ENCODE results near the gene ZRANB3. TPM values are rescaled to one million over a fixed set of nuclear protein-coding genes. Genes with fewer than 3 reads are reported as not detected.
"Not testable (repeated sequence)": the region's sequence is repeated elsewhere in the genome, so short reads cannot be mapped to it uniquely, and the experiment has no call there.

ZRANB3 gene
- total RNA-seq, 1 experiment from 2014 or later = 15.9 TPM

DNA sequence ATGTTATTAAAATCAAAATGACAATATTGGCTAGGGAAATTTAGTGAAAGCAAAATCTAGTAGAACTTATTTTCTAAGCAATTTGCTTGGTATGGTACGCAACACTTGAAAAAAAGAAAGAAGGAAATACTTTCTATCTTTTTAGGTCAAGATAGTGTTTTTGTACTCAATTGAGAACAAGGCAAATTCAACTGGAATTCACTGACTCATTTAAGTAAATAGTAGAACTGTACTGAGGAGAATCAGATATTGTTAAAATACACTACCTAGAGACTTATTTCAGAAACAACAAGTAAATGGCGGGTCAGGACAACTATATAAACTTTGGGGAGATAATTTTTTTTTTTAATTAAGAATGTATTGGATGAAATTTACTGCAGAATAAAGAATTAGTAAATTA, 18.9 kb downstream of the ZRANB3 start:
- TF ChIP-seq, protein P1, sequence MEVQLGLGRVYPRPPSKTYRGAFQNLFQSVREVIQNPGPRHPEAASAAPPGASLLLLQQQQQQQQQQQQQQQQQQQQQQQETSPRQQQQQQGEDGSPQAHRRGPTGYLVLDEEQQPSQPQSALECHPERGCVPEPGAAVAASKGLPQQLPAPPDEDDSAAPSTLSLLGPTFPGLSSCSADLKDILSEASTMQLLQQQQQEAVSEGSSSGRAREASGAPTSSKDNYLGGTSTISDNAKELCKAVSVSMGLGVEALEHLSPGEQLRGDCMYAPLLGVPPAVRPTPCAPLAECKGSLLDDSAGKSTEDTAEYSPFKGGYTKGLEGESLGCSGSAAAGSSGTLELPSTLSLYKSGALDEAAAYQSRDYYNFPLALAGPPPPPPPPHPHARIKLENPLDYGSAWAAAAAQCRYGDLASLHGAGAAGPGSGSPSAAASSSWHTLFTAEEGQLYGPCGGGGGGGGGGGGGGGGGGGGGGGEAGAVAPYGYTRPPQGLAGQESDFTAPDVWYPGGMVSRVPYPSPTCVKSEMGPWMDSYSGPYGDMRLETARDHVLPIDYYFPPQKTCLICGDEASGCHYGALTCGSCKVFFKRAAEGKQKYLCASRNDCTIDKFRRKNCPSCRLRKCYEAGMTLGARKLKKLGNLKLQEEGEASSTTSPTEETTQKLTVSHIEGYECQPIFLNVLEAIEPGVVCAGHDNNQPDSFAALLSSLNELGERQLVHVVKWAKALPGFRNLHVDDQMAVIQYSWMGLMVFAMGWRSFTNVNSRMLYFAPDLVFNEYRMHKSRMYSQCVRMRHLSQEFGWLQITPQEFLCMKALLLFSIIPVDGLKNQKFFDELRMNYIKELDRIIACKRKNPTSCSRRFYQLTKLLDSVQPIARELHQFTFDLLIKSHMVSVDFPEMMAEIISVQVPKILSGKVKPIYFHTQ (CRISPR knock-in tag; IDR thresholded peaks at IDR 0.05) = no peak
- Mint-ChIP-seq H3K27me3 (ENCODE audit: low read depth) (no peaks in the 10 kb centered on the region), H3K4me3 (no peak overlapping the region), H3K9me3 (peaks cover 23% of the 10 kb centered on the region), H3K27ac (no peak overlapping the region), H3K4me1 (no peaks in the 10 kb centered on the region), H3K36me3 (peaks cover 30% of the 10 kb centered on the region)
- POLR2A ChIA-PET = no interaction called here
- DNase-seq (ENCODE audit: low spot score) (no peak), ATAC-seq (no peak)
- CTCF ChIA-PET = no interaction called here

DNA sequence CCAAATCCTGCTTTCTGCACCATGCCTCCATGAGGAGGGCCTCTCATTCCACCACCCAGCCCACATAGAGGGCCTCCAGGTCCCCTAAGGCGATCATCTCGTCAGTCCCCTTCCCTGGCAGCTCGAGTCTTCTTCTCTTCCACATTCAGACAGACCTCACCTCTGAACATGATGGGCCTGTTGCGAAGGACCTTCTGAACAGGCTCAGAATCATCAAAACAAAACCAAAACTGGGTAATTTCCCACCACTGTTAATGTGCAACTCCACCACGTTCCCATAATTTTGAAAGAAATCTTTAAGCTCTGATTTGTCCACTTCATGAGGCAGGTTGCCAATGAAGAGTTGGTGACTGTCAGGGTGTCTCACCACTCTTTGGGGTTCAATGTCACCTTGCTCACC, 20.4 kb downstream of the ZRANB3 start:
- CTCF ChIA-PET = no interaction called here

DNA sequence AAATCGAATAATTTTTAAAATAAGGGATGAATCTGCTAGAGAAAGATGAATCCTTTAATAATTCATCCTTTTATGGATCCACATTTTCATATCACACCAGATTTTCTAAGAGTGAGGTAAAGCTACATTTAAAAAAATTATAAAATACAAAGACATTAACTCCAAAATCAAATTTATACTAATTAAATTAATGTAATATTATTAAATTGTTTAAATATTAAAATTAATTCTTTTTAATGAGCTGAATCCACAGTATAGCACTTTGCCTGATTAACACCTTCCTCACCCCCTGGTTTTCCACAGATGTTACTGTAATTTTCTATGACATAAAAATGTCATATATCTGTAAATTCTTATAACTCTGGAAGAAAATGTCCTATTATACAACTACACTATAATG, 26.2 kb downstream of the ZRANB3 start:
- CTCF ChIA-PET = no interaction called here
- POLR2A ChIA-PET = interaction anchor here (0.6 kb wide), 2 partner anchors 32 to 306 kb away, joined by 4 to 5 read pairs; no protein-coding TSS in a partner anchor
- ATAC-seq = no peak

More for the DNA sequence above, 20.4 kb downstream of the ZRANB3 start:
- POLR2A ChIA-PET = no interaction called here
- no peak overlapping the region for H3K4me3 Mint-ChIP-seq
- no peaks in the 10 kb centered on the region for H3K27me3 Mint-ChIP-seq (ENCODE audit: low read depth)
- H3K27ac Mint-ChIP-seq = no peak overlapping the region
- TF ChIP-seq, protein P2, sequence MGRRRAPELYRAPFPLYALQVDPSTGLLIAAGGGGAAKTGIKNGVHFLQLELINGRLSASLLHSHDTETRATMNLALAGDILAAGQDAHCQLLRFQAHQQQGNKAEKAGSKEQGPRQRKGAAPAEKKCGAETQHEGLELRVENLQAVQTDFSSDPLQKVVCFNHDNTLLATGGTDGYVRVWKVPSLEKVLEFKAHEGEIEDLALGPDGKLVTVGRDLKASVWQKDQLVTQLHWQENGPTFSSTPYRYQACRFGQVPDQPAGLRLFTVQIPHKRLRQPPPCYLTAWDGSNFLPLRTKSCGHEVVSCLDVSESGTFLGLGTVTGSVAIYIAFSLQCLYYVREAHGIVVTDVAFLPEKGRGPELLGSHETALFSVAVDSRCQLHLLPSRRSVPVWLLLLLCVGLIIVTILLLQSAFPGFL (CRISPR knock-in tag; IDR thresholded peaks at IDR 0.05; ENCODE audit: borderline replicate concordance) = no peak
- TF ChIP-seq NR3C1 (CRISPR knock-in tag; conservative IDR thresholded peaks at IDR 0.05; ENCODE audit: low read depth) (no peak), RORB (CRISPR knock-in tag; IDR thresholded peaks at IDR 0.05) (no peak), GABPB1 (CRISPR knock-in tag; IDR thresholded peaks at IDR 0.05) (no peak), PRRX2 (CRISPR knock-in tag; IDR thresholded peaks at IDR 0.05) (no peak), MXD4 (CRISPR knock-in tag; IDR thresholded peaks at IDR 0.05; ENCODE audit: borderline replicate concordance) (no peak)
- TF ChIP-seq, protein P3, sequence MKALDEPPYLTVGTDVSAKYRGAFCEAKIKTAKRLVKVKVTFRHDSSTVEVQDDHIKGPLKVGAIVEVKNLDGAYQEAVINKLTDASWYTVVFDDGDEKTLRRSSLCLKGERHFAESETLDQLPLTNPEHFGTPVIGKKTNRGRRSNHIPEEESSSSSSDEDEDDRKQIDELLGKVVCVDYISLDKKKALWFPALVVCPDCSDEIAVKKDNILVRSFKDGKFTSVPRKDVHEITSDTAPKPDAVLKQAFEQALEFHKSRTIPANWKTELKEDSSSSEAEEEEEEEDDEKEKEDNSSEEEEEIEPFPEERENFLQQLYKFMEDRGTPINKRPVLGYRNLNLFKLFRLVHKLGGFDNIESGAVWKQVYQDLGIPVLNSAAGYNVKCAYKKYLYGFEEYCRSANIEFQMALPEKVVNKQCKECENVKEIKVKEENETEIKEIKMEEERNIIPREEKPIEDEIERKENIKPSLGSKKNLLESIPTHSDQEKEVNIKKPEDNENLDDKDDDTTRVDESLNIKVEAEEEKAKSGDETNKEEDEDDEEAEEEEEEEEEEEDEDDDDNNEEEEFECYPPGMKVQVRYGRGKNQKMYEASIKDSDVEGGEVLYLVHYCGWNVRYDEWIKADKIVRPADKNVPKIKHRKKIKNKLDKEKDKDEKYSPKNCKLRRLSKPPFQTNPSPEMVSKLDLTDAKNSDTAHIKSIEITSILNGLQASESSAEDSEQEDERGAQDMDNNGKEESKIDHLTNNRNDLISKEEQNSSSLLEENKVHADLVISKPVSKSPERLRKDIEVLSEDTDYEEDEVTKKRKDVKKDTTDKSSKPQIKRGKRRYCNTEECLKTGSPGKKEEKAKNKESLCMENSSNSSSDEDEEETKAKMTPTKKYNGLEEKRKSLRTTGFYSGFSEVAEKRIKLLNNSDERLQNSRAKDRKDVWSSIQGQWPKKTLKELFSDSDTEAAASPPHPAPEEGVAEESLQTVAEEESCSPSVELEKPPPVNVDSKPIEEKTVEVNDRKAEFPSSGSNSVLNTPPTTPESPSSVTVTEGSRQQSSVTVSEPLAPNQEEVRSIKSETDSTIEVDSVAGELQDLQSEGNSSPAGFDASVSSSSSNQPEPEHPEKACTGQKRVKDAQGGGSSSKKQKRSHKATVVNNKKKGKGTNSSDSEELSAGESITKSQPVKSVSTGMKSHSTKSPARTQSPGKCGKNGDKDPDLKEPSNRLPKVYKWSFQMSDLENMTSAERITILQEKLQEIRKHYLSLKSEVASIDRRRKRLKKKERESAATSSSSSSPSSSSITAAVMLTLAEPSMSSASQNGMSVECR (CRISPR knock-in tag; IDR thresholded peaks at IDR 0.05; ENCODE audit: borderline replicate concordance) = no peak
- TF ChIP-seq, protein P4, sequence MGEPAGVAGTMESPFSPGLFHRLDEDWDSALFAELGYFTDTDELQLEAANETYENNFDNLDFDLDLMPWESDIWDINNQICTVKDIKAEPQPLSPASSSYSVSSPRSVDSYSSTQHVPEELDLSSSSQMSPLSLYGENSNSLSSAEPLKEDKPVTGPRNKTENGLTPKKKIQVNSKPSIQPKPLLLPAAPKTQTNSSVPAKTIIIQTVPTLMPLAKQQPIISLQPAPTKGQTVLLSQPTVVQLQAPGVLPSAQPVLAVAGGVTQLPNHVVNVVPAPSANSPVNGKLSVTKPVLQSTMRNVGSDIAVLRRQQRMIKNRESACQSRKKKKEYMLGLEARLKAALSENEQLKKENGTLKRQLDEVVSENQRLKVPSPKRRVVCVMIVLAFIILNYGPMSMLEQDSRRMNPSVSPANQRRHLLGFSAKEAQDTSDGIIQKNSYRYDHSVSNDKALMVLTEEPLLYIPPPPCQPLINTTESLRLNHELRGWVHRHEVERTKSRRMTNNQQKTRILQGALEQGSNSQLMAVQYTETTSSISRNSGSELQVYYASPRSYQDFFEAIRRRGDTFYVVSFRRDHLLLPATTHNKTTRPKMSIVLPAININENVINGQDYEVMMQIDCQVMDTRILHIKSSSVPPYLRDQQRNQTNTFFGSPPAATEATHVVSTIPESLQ (CRISPR knock-in tag; IDR thresholded peaks at IDR 0.05) = no peak
- H3K36me3 Mint-ChIP-seq = peaks cover 30% of the 10 kb centered on the region
- H3K4me1 Mint-ChIP-seq = no peaks in the 10 kb centered on the region
- DNase-seq (ENCODE audit: low spot score) (no peak), ATAC-seq (no peak)
- H3K9me3 Mint-ChIP-seq = peaks cover 23% of the 10 kb centered on the region

DNA sequence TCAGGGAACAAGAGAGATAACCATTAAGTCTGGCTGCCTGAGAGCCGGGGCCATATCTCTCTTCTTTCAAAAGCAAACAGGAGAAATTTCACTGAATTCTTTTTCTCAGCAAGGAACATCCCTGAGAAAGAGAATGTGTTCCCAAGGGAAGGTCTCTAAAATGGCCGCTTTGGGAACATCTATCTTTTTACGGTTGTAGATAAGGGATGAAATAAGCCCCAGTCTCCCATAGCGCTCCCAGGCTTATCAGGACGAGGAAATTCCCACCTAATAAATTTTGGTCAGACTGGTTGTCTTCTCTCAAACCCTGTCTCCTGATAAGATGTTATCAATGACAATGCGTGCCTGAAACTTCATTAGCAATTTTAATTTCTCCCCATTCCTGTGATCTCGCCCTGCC, 32.4 kb downstream of the ZRANB3 start:
- H3K27ac Mint-ChIP-seq; DNase-seq (ENCODE audit: low spot score); H3K4me1 Mint-ChIP-seq; CTCF ChIA-PET; POLR2A ChIA-PET; H3K27me3 Mint-ChIP-seq (ENCODE audit: low read depth); H3K4me3 Mint-ChIP-seq; ATAC-seq: not testable (repeated sequence)
- H3K36me3 Mint-ChIP-seq = peaks cover 69% of the 10 kb centered on the region
- H3K9me3 Mint-ChIP-seq = peaks cover 53% of the 10 kb centered on the region

More for the DNA sequence above, 26.2 kb downstream of the ZRANB3 start:
- H3K4me3 Mint-ChIP-seq = no peak overlapping the region
- H3K9me3 Mint-ChIP-seq = peaks cover 30% of the 10 kb centered on the region
- no peaks in the 10 kb centered on the region for H3K4me1 Mint-ChIP-seq
- H3K36me3 Mint-ChIP-seq = peaks cover 50% of the 10 kb centered on the region
- H3K27ac Mint-ChIP-seq = no peak overlapping the region
- H3K27me3 Mint-ChIP-seq (ENCODE audit: low read depth) = no peaks in the 10 kb centered on the region
- TF ChIP-seq PRRX2 (CRISPR knock-in tag; IDR thresholded peaks at IDR 0.05) = no peak
- TF ChIP-seq HMGA2 (CRISPR knock-in tag; IDR thresholded peaks at IDR 0.05) = peak; percentile 92
- no peak for DNase-seq (ENCODE audit: low spot score)
